Smooth muscle cell (in vitro differentiated cells): ENCODE measurements around the gene CMTM8. TPM values are rescaled to one million over a fixed set of nuclear protein-coding genes. Genes with fewer than 3 reads are reported as not detected.
A peak's percentile ranks its signal among the peaks of the same experiment; 100 is the strongest.

Source experiments
- DNase-seq: peaks from one replicate; lab custom pipeline; 2025; ENCODE audit not compliant: unreplicated experiment; lab: John Stamatoyannopoulos, UW
- H2AFZ ChIP-seq: fragments of 200-600 bp; sonication (generic); 2 replicates; pipeline ENCODE4 v1.6.0; 2016; ENCODE audit warnings: antibody characterized with exemption, low read depth, mild to moderate bottlenecking
- H3F3A ChIP-seq: fragments of 200-600 bp; sonication (generic); 2 replicates; pipeline ENCODE4 v1.6.0; 2017; ENCODE audit warnings: antibody characterized with exemption, low read depth
- H3K27ac ChIP-seq: fragments of 200-600 bp; sonication (generic); 2 replicates; pipeline ENCODE4 v1.5.1; 2016; ENCODE audit warnings: low read depth, mild to moderate bottlenecking
- H3K27me3 ChIP-seq: fragments of 200-600 bp; sonication (generic); 2 replicates; pipeline ENCODE4 v1.6.1; 2016; ENCODE audit warnings: low read depth, mild to moderate bottlenecking
- H3K36me3 ChIP-seq: fragments of 200-600 bp; sonication (generic); 2 replicates; pipeline ENCODE4 v1.5.1; 2016; ENCODE audit warnings: low read depth
- H3K4me1 ChIP-seq: fragments of 200-600 bp; sonication (generic); 2 replicates; pipeline ENCODE4 v1.5.1; 2016; ENCODE audit warnings: low read depth
- H3K4me2 ChIP-seq: fragments of 200-600 bp; sonication (generic); 2 replicates; pipeline ENCODE4 v1.6.0; 2016; ENCODE audit warnings: mild to moderate bottlenecking
- H3K4me3 ChIP-seq: fragments of 200-600 bp; sonication (generic); 2 replicates; pipeline ENCODE4 v1.5.1; 2016; ENCODE audit warnings: mild to moderate bottlenecking
- H3K79me2 ChIP-seq: fragments of 200-600 bp; sonication (generic); 2 replicates; pipeline ENCODE4 v1.6.0; 2016; ENCODE audit warnings: low read depth, mild to moderate bottlenecking
- H3K9ac ChIP-seq: fragments of 200-600 bp; sonication (generic); 2 replicates; pipeline ENCODE4 v1.6.0; 2016; ENCODE audit warnings: low read depth
- H3K9me3 ChIP-seq: fragments of 200-600 bp; sonication (generic); replicated peaks from 2 replicates; pipeline ENCODE4 v1.5.1; 2016; ENCODE audit warnings: low read depth
- H4K20me1 ChIP-seq: fragments of 200-600 bp; sonication (generic); 2 replicates; pipeline ENCODE4 v1.6.0; 2016; ENCODE audit warnings: low read depth
- WGBS: methylation state at CpG from one replicate; pipeline ENCODE4 v1.1.7; 2016; ENCODE audit warnings: low lambda C conversion rate; 5-methylcytosine and 5-hydroxymethylcytosine counted together
- polyA plus RNA-seq: library from polyadenylated mRNA; unstranded; fragments of >200 nt; fragmentation: Nextera tagmentation; extraction: Ambion mirVana; gene quantifications from 2 replicates; pipeline ENCODE4 v1.2.1, GENCODE V29; 2016
- total RNA-seq: library from RNA; depleted of rRNA; stranded (reverse); fragments of >200 nt; gene quantifications from 2 replicates; pipeline ENCODE4 v1.2.3, GENCODE V29; 2014
- TF ChIP-seq, protein P1 (sequence below): fragments of 200-600 bp; sonication (generic); IDR thresholded peaks from 2 replicates; pipeline ENCODE4 v1.5.1; 2017; ENCODE audit warnings: borderline replicate concordance, mild to moderate bottlenecking, antibody characterized with exemption; ENCODE audit not compliant: insufficient read depth, poor library complexity, severe bottlenecking

Gene CMTM8
- total and polyA plus RNA-seq, 2 experiments from 2014 or later = 1.9 TPM

- Histone ChIP-seq H3K4me3 (no peak overlapping the region), H3K79me2 (no peaks in the 10 kb centered on the region), H4K20me1 (no peaks in the 10 kb centered on the region), H3K27me3 (no peaks in the 10 kb centered on the region), H3K9me3 (no peaks in the 10 kb centered on the region), H2AFZ (no peak overlapping the region), H3K9ac (no peak overlapping the region), H3K4me1 (no peaks in the 10 kb centered on the region), H3K4me2 (peak overlapping the region; percentile 53), H3K36me3 (no peaks in the 10 kb centered on the region), H3K27ac (peak overlapping the region; percentile 49), H3F3A (peaks cover 3% of the 10 kb centered on the region)
- TF ChIP-seq, protein P1, sequence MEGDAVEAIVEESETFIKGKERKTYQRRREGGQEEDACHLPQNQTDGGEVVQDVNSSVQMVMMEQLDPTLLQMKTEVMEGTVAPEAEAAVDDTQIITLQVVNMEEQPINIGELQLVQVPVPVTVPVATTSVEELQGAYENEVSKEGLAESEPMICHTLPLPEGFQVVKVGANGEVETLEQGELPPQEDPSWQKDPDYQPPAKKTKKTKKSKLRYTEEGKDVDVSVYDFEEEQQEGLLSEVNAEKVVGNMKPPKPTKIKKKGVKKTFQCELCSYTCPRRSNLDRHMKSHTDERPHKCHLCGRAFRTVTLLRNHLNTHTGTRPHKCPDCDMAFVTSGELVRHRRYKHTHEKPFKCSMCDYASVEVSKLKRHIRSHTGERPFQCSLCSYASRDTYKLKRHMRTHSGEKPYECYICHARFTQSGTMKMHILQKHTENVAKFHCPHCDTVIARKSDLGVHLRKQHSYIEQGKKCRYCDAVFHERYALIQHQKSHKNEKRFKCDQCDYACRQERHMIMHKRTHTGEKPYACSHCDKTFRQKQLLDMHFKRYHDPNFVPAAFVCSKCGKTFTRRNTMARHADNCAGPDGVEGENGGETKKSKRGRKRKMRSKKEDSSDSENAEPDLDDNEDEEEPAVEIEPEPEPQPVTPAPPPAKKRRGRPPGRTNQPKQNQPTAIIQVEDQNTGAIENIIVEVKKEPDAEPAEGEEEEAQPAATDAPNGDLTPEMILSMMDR = no peak
- no peak for DNase-seq
- WGBS = 56% methylated on average over 4 of the region's 4 CpGs
Measured at GRCh38 chr3:32249184-32249782, 10.8 kb downstream of the CMTM8 start.

- Histone ChIP-seq H3K27ac (no peak overlapping the region), H3K4me3 (no peak overlapping the region), H3K9me3 (no peaks in the 10 kb centered on the region), H4K20me1 (no peaks in the 10 kb centered on the region), H3K9ac (no peak overlapping the region), H2AFZ (no peak overlapping the region), H3K79me2 (no peaks in the 10 kb centered on the region), H3F3A (peaks cover 6% of the 10 kb centered on the region), H3K4me2 (no peak overlapping the region), H3K4me1 (no peaks in the 10 kb centered on the region), H3K36me3 (no peaks in the 10 kb centered on the region), H3K27me3 (no peaks in the 10 kb centered on the region)
- DNase-seq = no peak
- 100% methylated on average over 1 of the region's 1 CpG for WGBS
- TF ChIP-seq, protein P1 = no peak
Measured at GRCh38 chr3:32254268-32254667, 15.8 kb downstream of the CMTM8 start.

GRCh38 chr3:32255345-32255744 lies 16.9 kb downstream of the CMTM8 start:
- H2AFZ ChIP-seq = no peak overlapping the region
- no peaks in the 10 kb centered on the region for H3K9me3 ChIP-seq
- H3K4me1 ChIP-seq = no peaks in the 10 kb centered on the region
- H3K9ac ChIP-seq = no peak overlapping the region
- H3K36me3 ChIP-seq = no peaks in the 10 kb centered on the region
- H3F3A ChIP-seq = peaks cover 3% of the 10 kb centered on the region
- no peaks in the 10 kb centered on the region for H3K79me2 ChIP-seq
- H3K27me3 ChIP-seq = no peaks in the 10 kb centered on the region
- DNase-seq = no peak
- H3K4me2 ChIP-seq = no peak overlapping the region
- H3K4me3 ChIP-seq = no peak overlapping the region
- TF ChIP-seq, protein P1 = no peak
- no peak overlapping the region for H3K27ac ChIP-seq
- WGBS = 97% methylated on average over 2 of the region's 2 CpGs
- no peaks in the 10 kb centered on the region for H4K20me1 ChIP-seq

DNA sequence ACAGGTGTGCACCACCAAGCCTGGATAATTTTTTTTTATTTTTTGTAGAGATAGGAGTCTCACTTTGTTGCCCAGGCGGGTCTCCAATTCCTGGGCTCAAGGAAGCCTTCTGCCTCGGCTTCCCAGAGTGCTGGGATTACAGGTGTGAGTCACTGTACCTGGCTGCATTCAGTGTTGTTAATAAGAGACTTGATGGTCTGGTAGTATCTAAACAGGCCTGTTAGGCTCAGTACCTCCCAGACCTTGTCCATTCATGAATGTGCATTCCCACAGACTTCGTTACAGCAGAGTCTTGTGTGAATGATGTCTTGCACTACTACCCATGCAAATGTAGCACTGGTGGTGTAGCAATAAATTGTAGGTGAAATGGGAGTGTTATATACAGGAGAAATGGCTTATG lies 17.7 kb downstream of the CMTM8 start:
- Histone ChIP-seq H3K36me3 (no peaks in the 10 kb centered on the region), H3K4me3 (no peak overlapping the region), H3K9ac (no peak overlapping the region), H3K79me2 (no peaks in the 10 kb centered on the region), H3K27ac (no peak overlapping the region), H3F3A (peaks cover 3% of the 10 kb centered on the region), H3K4me2 (no peak overlapping the region), H4K20me1 (no peaks in the 10 kb centered on the region), H3K9me3 (no peaks in the 10 kb centered on the region), H3K27me3 (no peaks in the 10 kb centered on the region), H2AFZ (no peak overlapping the region), H3K4me1 (no peaks in the 10 kb centered on the region)
- no peak for DNase-seq
- 77% methylated on average over 3 of the region's 3 CpGs for WGBS
- TF ChIP-seq, protein P1 = no peak
